Measurements from ENCODE around the gene KDM4B. TPM values are rescaled to one million over a fixed set of nuclear protein-coding genes. Genes with fewer than 3 reads are reported as not detected.

The KDM4B gene
- total and polyA plus RNA-seq, 2 donors (not counting 1 experiment from before 2014, with no cell fraction given) = 6.4 to 14.4 TPM

DNA sequence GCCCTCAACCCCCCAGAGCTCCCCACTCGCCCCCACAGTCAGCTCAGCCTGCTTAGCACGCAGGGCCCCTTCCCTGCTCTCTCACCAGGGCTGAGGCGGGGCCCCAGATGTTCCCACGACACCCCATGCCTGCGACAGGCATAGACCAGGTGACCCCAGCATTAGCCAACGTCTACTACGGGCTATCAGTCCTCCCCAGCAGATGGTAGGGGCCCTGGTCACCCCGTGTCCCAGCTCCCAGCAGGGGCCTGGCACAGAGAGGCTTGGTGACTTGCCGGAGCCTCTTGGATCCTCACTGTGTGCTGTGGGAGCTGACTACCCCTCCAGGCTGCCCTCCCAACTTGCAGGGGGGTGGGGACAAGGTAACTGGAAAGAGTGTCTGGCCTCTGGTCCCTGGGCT lies 80.6 kb downstream of the KDM4B start:
- no peak for DNase-seq (ENCODE audit: low read depth in 2 of 2)
- Histone ChIP-seq H3K9me3 (ENCODE audit: control insufficient read depth, insufficient read depth, low read depth, low read length) (no peaks in the 10 kb centered on the region), H3K27me3 (ENCODE audit: control insufficient read depth, insufficient read depth, low read length) (no peaks in the 10 kb centered on the region), H2AFZ (ENCODE audit: low read length) (no peak overlapping the region), H3K4me2 (ENCODE audit: extremely low read depth, insufficient read depth, low read length) (no peak overlapping the region), H3K4me3 (replicated peaks in 1 of 4; ENCODE audit: control extremely low read depth in 1 of 4, insufficient read depth in 1 of 4, low read depth in 3 of 4, low read length in 4 of 4) (no peak overlapping the region), H3K36me3 (ENCODE audit: control insufficient read depth, insufficient read depth, low read length) (peaks cover 13% of the 10 kb centered on the region), H3K4me1 (ENCODE audit: control insufficient read depth, extremely low read depth, insufficient read depth, low read length) (peaks cover 7% of the 10 kb centered on the region), H3K9ac (ENCODE audit: insufficient read depth, low read length) (no peak overlapping the region), H4K20me1 (ENCODE audit: control insufficient read depth, extremely low read depth, insufficient read depth, low read length) (no peaks in the 10 kb centered on the region), H3K27ac (ENCODE audit: insufficient read depth, low read length) (no peak overlapping the region), H3K79me2 (ENCODE audit: control insufficient read depth, insufficient read depth, low read length) (no peaks in the 10 kb centered on the region)
- TF ChIP-seq EZH2 (IDR thresholded peaks at IDR 0.05; ENCODE audit: low read length, missing control alignments) = no peak
- TF ChIP-seq, protein P1, sequence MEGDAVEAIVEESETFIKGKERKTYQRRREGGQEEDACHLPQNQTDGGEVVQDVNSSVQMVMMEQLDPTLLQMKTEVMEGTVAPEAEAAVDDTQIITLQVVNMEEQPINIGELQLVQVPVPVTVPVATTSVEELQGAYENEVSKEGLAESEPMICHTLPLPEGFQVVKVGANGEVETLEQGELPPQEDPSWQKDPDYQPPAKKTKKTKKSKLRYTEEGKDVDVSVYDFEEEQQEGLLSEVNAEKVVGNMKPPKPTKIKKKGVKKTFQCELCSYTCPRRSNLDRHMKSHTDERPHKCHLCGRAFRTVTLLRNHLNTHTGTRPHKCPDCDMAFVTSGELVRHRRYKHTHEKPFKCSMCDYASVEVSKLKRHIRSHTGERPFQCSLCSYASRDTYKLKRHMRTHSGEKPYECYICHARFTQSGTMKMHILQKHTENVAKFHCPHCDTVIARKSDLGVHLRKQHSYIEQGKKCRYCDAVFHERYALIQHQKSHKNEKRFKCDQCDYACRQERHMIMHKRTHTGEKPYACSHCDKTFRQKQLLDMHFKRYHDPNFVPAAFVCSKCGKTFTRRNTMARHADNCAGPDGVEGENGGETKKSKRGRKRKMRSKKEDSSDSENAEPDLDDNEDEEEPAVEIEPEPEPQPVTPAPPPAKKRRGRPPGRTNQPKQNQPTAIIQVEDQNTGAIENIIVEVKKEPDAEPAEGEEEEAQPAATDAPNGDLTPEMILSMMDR (conservative IDR thresholded peaks at IDR 0.05 in 1 of 2, IDR thresholded peaks at IDR 0.05 in 1 of 2; ENCODE audit: low read depth in 1 of 2, low read length in 2 of 2) = no peak

DNA sequence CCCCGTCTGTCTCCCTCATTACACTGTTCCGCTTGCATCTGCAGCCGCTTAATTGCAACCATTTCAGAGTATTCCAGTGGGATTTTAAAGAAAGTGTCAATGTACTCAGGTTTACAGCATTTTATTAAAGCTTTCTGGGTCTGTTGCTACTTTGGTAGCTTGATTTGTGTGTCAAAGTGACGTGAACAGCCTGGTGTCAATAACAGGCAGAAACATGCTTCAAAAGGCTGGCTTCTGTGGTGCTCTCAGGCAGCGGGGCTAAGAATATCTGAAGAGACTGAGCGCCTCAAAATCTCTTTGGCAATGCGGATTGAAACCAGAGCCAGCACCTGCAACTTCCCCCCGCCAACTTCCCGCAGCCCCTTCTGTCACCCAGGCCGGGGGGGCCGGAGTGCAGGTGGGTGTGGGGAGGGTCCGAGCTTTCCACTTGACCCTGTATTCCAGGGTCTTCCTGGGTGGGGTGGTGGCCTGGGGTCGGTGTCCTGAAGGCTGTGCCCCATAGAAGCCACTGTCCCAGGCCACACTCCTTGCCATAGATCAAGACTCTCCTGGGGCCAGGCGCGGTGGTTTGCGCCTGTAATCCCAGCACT lies 81.2 kb downstream of the KDM4B start:
- TF ChIP-seq EZH2 (IDR thresholded peaks at IDR 0.05; ENCODE audit: low read length, missing control alignments) = no peak
- TF ChIP-seq, protein P1 (conservative IDR thresholded peaks at IDR 0.05 in 1 of 2, IDR thresholded peaks at IDR 0.05 in 1 of 2; ENCODE audit: low read depth in 1 of 2, low read length in 2 of 2) = no peak
- H3K9me3 ChIP-seq (ENCODE audit: control insufficient read depth, insufficient read depth, low read depth, low read length) = no peaks in the 10 kb centered on the region
- H2AFZ ChIP-seq (ENCODE audit: low read length) = no peak overlapping the region
- no peak overlapping the region for H3K4me2 ChIP-seq (ENCODE audit: extremely low read depth, insufficient read depth, low read length)
- no peaks in the 10 kb centered on the region for H4K20me1 ChIP-seq (ENCODE audit: control insufficient read depth, extremely low read depth, insufficient read depth, low read length)
- H3K27me3 ChIP-seq (ENCODE audit: control insufficient read depth, insufficient read depth, low read length) = no peaks in the 10 kb centered on the region
- no peak overlapping the region for H3K9ac ChIP-seq (ENCODE audit: insufficient read depth, low read length)
- peaks cover 13% of the 10 kb centered on the region for H3K36me3 ChIP-seq (ENCODE audit: control insufficient read depth, insufficient read depth, low read length)
- no peak overlapping the region for H3K4me3 ChIP-seq (replicated peaks in 1 of 4; ENCODE audit: control extremely low read depth in 1 of 4, insufficient read depth in 1 of 4, low read depth in 3 of 4, low read length in 4 of 4)
- no peak overlapping the region for H3K27ac ChIP-seq (ENCODE audit: insufficient read depth, low read length)
- peaks cover 7% of the 10 kb centered on the region for H3K4me1 ChIP-seq (ENCODE audit: control insufficient read depth, extremely low read depth, insufficient read depth, low read length)
- DNase-seq (ENCODE audit: low read depth in 2 of 2) = no peak
- H3K79me2 ChIP-seq (ENCODE audit: control insufficient read depth, insufficient read depth, low read length) = no peaks in the 10 kb centered on the region

DNA sequence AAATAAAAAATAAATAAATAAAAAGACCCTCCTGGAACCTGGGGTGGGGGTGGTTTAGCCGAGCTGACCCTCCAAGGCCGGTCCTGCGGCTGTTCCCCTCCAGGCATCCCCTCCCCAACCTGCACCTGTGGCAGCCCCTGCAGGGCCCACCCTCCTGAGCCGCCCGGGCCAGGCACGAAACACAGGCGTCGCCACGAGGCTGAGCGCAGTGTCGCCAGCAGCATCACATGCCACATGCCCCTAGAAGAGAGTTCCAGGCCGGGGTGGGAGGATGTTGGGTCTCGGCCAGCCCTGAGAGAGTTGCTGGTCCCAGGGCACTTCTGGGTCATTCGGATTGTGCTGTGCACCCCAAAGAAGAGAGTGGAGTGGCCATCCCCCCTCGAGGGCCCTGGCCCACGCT lies 82.0 kb downstream of the KDM4B start:
- peaks cover 7% of the 10 kb centered on the region for H3K4me1 ChIP-seq (ENCODE audit: control insufficient read depth, extremely low read depth, insufficient read depth, low read length)
- H3K79me2 ChIP-seq (ENCODE audit: control insufficient read depth, insufficient read depth, low read length) = no peaks in the 10 kb centered on the region
- DNase-seq (ENCODE audit: low read depth in 2 of 2) = no peak
- H2AFZ ChIP-seq (ENCODE audit: low read length) = no peak overlapping the region
- no peak overlapping the region for H3K4me3 ChIP-seq (replicated peaks in 1 of 4; ENCODE audit: control extremely low read depth in 1 of 4, insufficient read depth in 1 of 4, low read depth in 3 of 4, low read length in 4 of 4)
- no peaks in the 10 kb centered on the region for H3K27me3 ChIP-seq (ENCODE audit: control insufficient read depth, insufficient read depth, low read length)
- H3K9me3 ChIP-seq (ENCODE audit: control insufficient read depth, insufficient read depth, low read depth, low read length) = no peaks in the 10 kb centered on the region
- peaks cover 13% of the 10 kb centered on the region for H3K36me3 ChIP-seq (ENCODE audit: control insufficient read depth, insufficient read depth, low read length)
- H3K27ac ChIP-seq (ENCODE audit: insufficient read depth, low read length) = no peak overlapping the region
- no peak overlapping the region for H3K9ac ChIP-seq (ENCODE audit: insufficient read depth, low read length)
- TF ChIP-seq EZH2 (IDR thresholded peaks at IDR 0.05; ENCODE audit: low read length, missing control alignments) = no peak
- TF ChIP-seq, protein P1 (conservative IDR thresholded peaks at IDR 0.05 in 1 of 2, IDR thresholded peaks at IDR 0.05 in 1 of 2; ENCODE audit: low read depth in 1 of 2, low read length in 2 of 2) = no peak
- no peaks in the 10 kb centered on the region for H4K20me1 ChIP-seq (ENCODE audit: control insufficient read depth, extremely low read depth, insufficient read depth, low read length)
- H3K4me2 ChIP-seq (ENCODE audit: extremely low read depth, insufficient read depth, low read length) = no peak overlapping the region
